Neural cell (in vitro differentiated cells): Measurements from ENCODE around the gene HIBADH. TPM values are rescaled to one million over a fixed set of nuclear protein-coding genes. Genes with fewer than 3 reads are reported as not detected.

Experiments used
- H2AFZ ChIP-seq: fragments of 200-600, 300-800 bp; sonication (generic), shearing (Covaris generic); 2 replicates; pipeline ENCODE4 v1.6.0; 2014; ENCODE audit warnings: low read depth, mild to moderate bottlenecking, antibody characterized with exemption, low read length, moderate library complexity
- H3F3A ChIP-seq: fragments of 200-600 bp; shearing (Covaris generic); 2 replicates; pipeline ENCODE4 v1.6.1; 2016; ENCODE audit warnings: mild to moderate bottlenecking, moderate library complexity, mixed read lengths, antibody characterized with exemption, low read length; ENCODE audit not compliant: insufficient read depth, poor library complexity, severe bottlenecking
- H3K27ac ChIP-seq: fragments of 200-600, 300-800 bp; sonication (generic), shearing (Covaris generic); 2 replicates; pipeline ENCODE4 v1.5.1; 2014; ENCODE audit warnings: mild to moderate bottlenecking, low read length, moderate library complexity
- H3K27me3 ChIP-seq: fragments of 300-800, 200-600 bp; sonication (generic), shearing (Covaris generic); 2 replicates; pipeline ENCODE4 v1.6.0; 2014; ENCODE audit warnings: mild to moderate bottlenecking, low read depth, low read length, moderate library complexity; ENCODE audit not compliant: insufficient read depth
- H3K36me3 ChIP-seq: fragments of 300-800, 200-600 bp; sonication (generic), shearing (Covaris generic); 2 replicates; pipeline ENCODE4 v1.5.1; 2014; ENCODE audit warnings: mild to moderate bottlenecking, antibody characterized with exemption, low read length, moderate library complexity; ENCODE audit not compliant: insufficient read depth
- H3K4me2 ChIP-seq: fragments of 300-800, 200-600 bp; sonication (generic), shearing (Covaris generic); 2 replicates; pipeline ENCODE4 v1.6.0; 2014; ENCODE audit warnings: mild to moderate bottlenecking, low read length
- H3K4me3 ChIP-seq: fragments of 300-800, 200-600 bp; sonication (generic), shearing (Covaris generic); 2 replicates; pipeline ENCODE4 v1.5.1; 2014; ENCODE audit warnings: mild to moderate bottlenecking, low read length, moderate library complexity
- H3K79me2 ChIP-seq: fragments of 200-600 bp; shearing (Covaris generic); replicated peaks from 2 replicates; pipeline ENCODE4 v1.6.0; 2014; ENCODE audit warnings: mild to moderate bottlenecking, low read length, moderate library complexity; ENCODE audit not compliant: insufficient read depth
- H3K9ac ChIP-seq: fragments of 300-800, 200-600 bp; sonication (generic), shearing (Covaris generic); 2 replicates; pipeline ENCODE4 v1.6.1; 2016; ENCODE audit warnings: mild to moderate bottlenecking, low read length, mixed read lengths
- H3K9me2 ChIP-seq: fragments of 200-600 bp; shearing (Covaris generic); 2 replicates; pipeline ENCODE4 v1.6.1; 2016; ENCODE audit warnings: mild to moderate bottlenecking, low read length, mixed read lengths; ENCODE audit not compliant: insufficient read depth
- H3K9me3 ChIP-seq: fragments of 200-600, 300-800 bp; sonication (generic), shearing (Covaris generic); 2 replicates; pipeline ENCODE4 v1.6.1; 2016; ENCODE audit warnings: mild to moderate bottlenecking, mixed run types, low read length, moderate library complexity, mixed read lengths
- H4K20me1 ChIP-seq: fragments of 200-600 bp; shearing (Covaris generic); 2 replicates; pipeline ENCODE4 v1.6.1; 2016; ENCODE audit warnings: mild to moderate bottlenecking, mixed run types; ENCODE audit not compliant: insufficient read depth
- CTCF ChIP-seq: fragments of 450-650 bp; IDR thresholded peaks from 2 replicates; pipeline ENCODE4 v1.5.1; 2014; ENCODE audit warnings: antibody characterized with exemption, mild to moderate bottlenecking, moderate library complexity; ENCODE audit not compliant: poor library complexity, severe bottlenecking
- EP300 ChIP-seq: fragments of 450-650 bp; conservative IDR thresholded peaks from 2 replicates; pipeline ENCODE4 v1.6.1; 2014; ENCODE audit warnings: antibody characterized with exemption, mild to moderate bottlenecking, moderate library complexity; ENCODE audit not compliant: poor library complexity, severe bottlenecking
- EZH2 ChIP-seq: fragments of 200-600, 300-800 bp; shearing (Covaris generic), sonication (generic); IDR thresholded peaks from 2 replicates; pipeline ENCODE4 v1.6.1; 2014; ENCODE audit warnings: antibody characterized with exemption, low read length, borderline replicate concordance, mild to moderate bottlenecking; ENCODE audit not compliant: insufficient read depth, poor library complexity, severe bottlenecking
- MXI1 ChIP-seq: fragments of 450-650 bp; conservative IDR thresholded peaks from 2 replicates; pipeline ENCODE4 v1.6.1; 2014; ENCODE audit warnings: antibody characterized with exemption, mild to moderate bottlenecking; ENCODE audit not compliant: poor library complexity, severe bottlenecking
- POLR2AphosphoS5 ChIP-seq: IDR thresholded peaks from 2 replicates; pipeline ENCODE4 v1.6.1; 2012
- RAD21 ChIP-seq: fragments of 450-650 bp; conservative IDR thresholded peaks from 2 replicates; pipeline ENCODE4 v1.6.1; 2014; ENCODE audit warnings: antibody characterized with exemption, mild to moderate bottlenecking, moderate library complexity
- REST ChIP-seq: IDR thresholded peaks from 2 replicates; pipeline ENCODE4 v1.6.1; 2012; ENCODE audit warnings: borderline replicate concordance
- SMC3 ChIP-seq: fragments of 450-650 bp; conservative IDR thresholded peaks from 2 replicates; pipeline ENCODE4 v1.6.1; 2014; ENCODE audit warnings: antibody characterized with exemption, mild to moderate bottlenecking, moderate library complexity; ENCODE audit not compliant: poor library complexity
- TAF1 ChIP-seq: IDR thresholded peaks from 2 replicates; pipeline ENCODE4 v1.6.1; 2012; ENCODE audit warnings: low read depth
- polyA plus RNA-seq: library from polyadenylated mRNA; depleted of rRNA; stranded (reverse); fragments of >200 nt; gene quantifications from 2 replicates; pipeline ENCODE4 v1.2.3, GENCODE V29; 2014

HIBADH gene
- polyA plus RNA-seq, 1 donor from 2014 or later: 14.4 TPM

GRCh38 chr7:27569106-27569505, 93.6 kb downstream of the HIBADH start:
- H2AFZ ChIP-seq: no peak overlapping the region
- no peaks in the 10 kb centered on the region for H4K20me1 ChIP-seq
- H3K79me2 ChIP-seq: no peaks in the 10 kb centered on the region
- no peak overlapping the region for H3K9ac ChIP-seq
- no peak overlapping the region for H3K4me3 ChIP-seq
- no peak overlapping the region for H3K4me2 ChIP-seq
- H3K36me3 ChIP-seq: peaks cover 4% of the 10 kb centered on the region
- H3K9me2 ChIP-seq: no peaks in the 10 kb centered on the region
- H3K9me3 ChIP-seq: peaks cover 9% of the 10 kb centered on the region
- H3K27me3 ChIP-seq: no peaks in the 10 kb centered on the region
- no peak overlapping the region for H3K27ac ChIP-seq
- TF ChIP-seq EP300: no peak
- no peak for TF ChIP-seq CTCF
- TF ChIP-seq TAF1: no peak
- no peak for TF ChIP-seq MXI1
- TF ChIP-seq POLR2AphosphoS5: no peak
- no peak for TF ChIP-seq REST
- TF ChIP-seq EZH2: no peak
- TF ChIP-seq SMC3: no peak
- TF ChIP-seq RAD21: no peak
- no peaks in the 10 kb centered on the region for H3F3A ChIP-seq

GRCh38 chr7:27567266-27567665, 95.4 kb downstream of the HIBADH start:
- no peak overlapping the region for H2AFZ ChIP-seq
- no peaks in the 10 kb centered on the region for H3K27me3 ChIP-seq

More at GRCh38 chr7:27567266-27567665, 95.4 kb downstream of the HIBADH start:
- no peak for TF ChIP-seq RAD21
- TF ChIP-seq SMC3: no peak
- TF ChIP-seq POLR2AphosphoS5: no peak
- no peak for TF ChIP-seq EZH2
- no peak for TF ChIP-seq TAF1
- TF ChIP-seq MXI1: no peak
- TF ChIP-seq CTCF: no peak
- no peak for TF ChIP-seq REST
- TF ChIP-seq EP300: no peak
- H3K36me3 ChIP-seq: peaks cover 4% of the 10 kb centered on the region
- H3K9me3 ChIP-seq: peaks cover 18% of the 10 kb centered on the region
- no peaks in the 10 kb centered on the region for H3F3A ChIP-seq
- no peak overlapping the region for H3K27ac ChIP-seq
- no peak overlapping the region for H3K9ac ChIP-seq
- H3K4me3 ChIP-seq: no peak overlapping the region
- H3K4me2 ChIP-seq: no peak overlapping the region
- H3K9me2 ChIP-seq: no peaks in the 10 kb centered on the region
- H3K79me2 ChIP-seq: no peaks in the 10 kb centered on the region
- H4K20me1 ChIP-seq: no peaks in the 10 kb centered on the region
